ENCODE data around the gene FRS3. TPM values are rescaled to one million over a fixed set of nuclear protein-coding genes. Genes with fewer than 3 reads are reported as not detected.

Gene FRS3
- total RNA-seq, 1 donor from 2014 or later: 3.1 TPM

GRCh38 chr6:41789390-41789724, 9.7 kb upstream of the FRS3 start:
- Mint-ChIP-seq H3K9me3 (ENCODE audit: unreplicated experiment) (no peaks in the 10 kb centered on the region), H3K4me1 (ENCODE audit: low read depth, unreplicated experiment) (peaks cover 16% of the 10 kb centered on the region), H3K27me3 (ENCODE audit: low read depth, unreplicated experiment) (no peaks in the 10 kb centered on the region), H3K4me3 (ENCODE audit: unreplicated experiment) (peak overlapping the region; percentile 99), H3K27ac (ENCODE audit: unreplicated experiment) (peak overlapping the region; percentile 23), H3K36me3 (ENCODE audit: low read depth, unreplicated experiment) (peaks cover 7% of the 10 kb centered on the region)
- Histone ChIP-seq H3K9me3 (ENCODE audit: insufficient read depth, low read depth, low read length) (no peaks in the 10 kb centered on the region), H3K36me3 (ENCODE audit: insufficient read depth, low read length) (peaks cover 31% of the 10 kb centered on the region), H2AFZ (ENCODE audit: low read depth, low read length) (no peak overlapping the region), H4K20me1 (ENCODE audit: insufficient read depth, low read length) (peaks cover 16% of the 10 kb centered on the region), H3K4me3 (ENCODE audit: insufficient read depth, low read depth, low read length) (no peak overlapping the region), H3K27me3 (ENCODE audit: insufficient read depth, low read length) (no peaks in the 10 kb centered on the region), H3K79me2 (ENCODE audit: insufficient read depth, low read length) (peaks cover 20% of the 10 kb centered on the region), H3K27ac (ENCODE audit: low read depth, low read length) (no peak overlapping the region), H3K4me1 (ENCODE audit: insufficient read depth, low read length) (peaks cover 6% of the 10 kb centered on the region), H3K9ac (ENCODE audit: low read length) (peak overlapping the region; percentile 20), H3K4me2 (ENCODE audit: low read length) (peak overlapping the region; percentile 99)
- no peak for FAIRE-seq
- DNase-seq (ENCODE audit: low read depth): no peak
- no peak for TF ChIP-seq EZH2 (IDR thresholded peaks at IDR 0.05; ENCODE audit: insufficient read depth, low read length)
- TF ChIP-seq, protein P1, sequence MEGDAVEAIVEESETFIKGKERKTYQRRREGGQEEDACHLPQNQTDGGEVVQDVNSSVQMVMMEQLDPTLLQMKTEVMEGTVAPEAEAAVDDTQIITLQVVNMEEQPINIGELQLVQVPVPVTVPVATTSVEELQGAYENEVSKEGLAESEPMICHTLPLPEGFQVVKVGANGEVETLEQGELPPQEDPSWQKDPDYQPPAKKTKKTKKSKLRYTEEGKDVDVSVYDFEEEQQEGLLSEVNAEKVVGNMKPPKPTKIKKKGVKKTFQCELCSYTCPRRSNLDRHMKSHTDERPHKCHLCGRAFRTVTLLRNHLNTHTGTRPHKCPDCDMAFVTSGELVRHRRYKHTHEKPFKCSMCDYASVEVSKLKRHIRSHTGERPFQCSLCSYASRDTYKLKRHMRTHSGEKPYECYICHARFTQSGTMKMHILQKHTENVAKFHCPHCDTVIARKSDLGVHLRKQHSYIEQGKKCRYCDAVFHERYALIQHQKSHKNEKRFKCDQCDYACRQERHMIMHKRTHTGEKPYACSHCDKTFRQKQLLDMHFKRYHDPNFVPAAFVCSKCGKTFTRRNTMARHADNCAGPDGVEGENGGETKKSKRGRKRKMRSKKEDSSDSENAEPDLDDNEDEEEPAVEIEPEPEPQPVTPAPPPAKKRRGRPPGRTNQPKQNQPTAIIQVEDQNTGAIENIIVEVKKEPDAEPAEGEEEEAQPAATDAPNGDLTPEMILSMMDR (IDR thresholded peaks at IDR 0.05; ENCODE audit: insufficient read depth, low read depth, low read length): no peak

DNA sequence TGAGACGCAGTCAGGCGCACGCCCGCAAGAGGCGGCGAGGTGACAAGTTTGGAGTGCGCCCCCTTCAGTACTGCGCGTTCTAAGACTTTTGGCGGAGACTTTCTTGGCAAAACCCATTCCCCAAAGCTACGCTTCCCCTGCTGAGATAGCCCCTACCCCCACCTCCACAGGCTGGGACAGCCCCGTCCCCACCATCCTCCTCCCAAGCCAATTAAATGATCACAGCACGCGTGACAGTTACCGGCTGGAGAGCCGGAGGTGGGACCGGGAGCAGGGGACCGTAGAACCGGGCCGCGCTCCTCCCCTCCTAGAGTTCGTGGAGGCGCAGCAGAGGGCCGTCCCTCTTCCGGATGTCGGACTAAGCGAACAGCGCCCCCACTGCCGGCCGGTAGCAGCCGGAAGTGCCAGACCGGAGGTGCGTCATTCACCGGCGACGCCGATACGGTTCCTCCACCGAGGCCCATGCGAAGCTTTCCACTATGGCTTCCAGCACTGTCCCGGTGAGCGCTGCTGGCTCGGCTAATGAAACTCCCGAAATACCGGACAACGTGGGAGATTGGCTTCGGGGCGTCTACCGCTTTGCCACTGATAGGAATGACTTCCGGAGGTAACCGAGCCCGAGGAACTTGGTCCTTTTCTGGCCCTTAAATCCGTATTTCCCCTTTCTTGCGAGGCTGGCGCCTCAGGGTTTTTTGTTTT, 7.7 kb upstream of the FRS3 start, which contains the start of gene TOMM6:
TOMM6 (plus strand) TSS at position 476 of the 699 bp plus-strand sequence; CDS start at position 480, 4 bp downstream.
- Histone ChIP-seq H3K9ac (ENCODE audit: low read length) (peak within 1 kb of the TSS; percentile 97), H3K27me3 (ENCODE audit: insufficient read depth, low read length) (no peaks in the 10 kb centered on the region), H3K36me3 (ENCODE audit: insufficient read depth, low read length) (peaks cover 28% of the 10 kb centered on the region), H4K20me1 (ENCODE audit: insufficient read depth, low read length) (peaks cover 16% of the 10 kb centered on the region), H3K27ac (ENCODE audit: low read depth, low read length) (peak within 1 kb of the TSS; percentile 94), H3K4me1 (ENCODE audit: insufficient read depth, low read length) (peaks cover 6% of the 10 kb centered on the region), H3K4me2 (ENCODE audit: low read length) (peak within 1 kb of the TSS; percentile 99), H3K4me3 (ENCODE audit: insufficient read depth, low read depth, low read length) (peak within 1 kb of the TSS; percentile 88), H3K79me2 (ENCODE audit: insufficient read depth, low read length) (peaks cover 20% of the 10 kb centered on the region), H2AFZ (ENCODE audit: low read depth, low read length) (peak within 1 kb of the TSS; percentile 84), H3K9me3 (ENCODE audit: insufficient read depth, low read depth, low read length) (no peaks in the 10 kb centered on the region)
- TF ChIP-seq, protein P1 (IDR thresholded peaks at IDR 0.05; ENCODE audit: insufficient read depth, low read depth, low read length): peak; percentile 51
- no peak for TF ChIP-seq EZH2 (IDR thresholded peaks at IDR 0.05; ENCODE audit: insufficient read depth, low read length)
- Mint-ChIP-seq H3K4me3 (ENCODE audit: unreplicated experiment) (peak within 1 kb of the TSS; percentile 99), H3K4me1 (ENCODE audit: low read depth, unreplicated experiment) (peaks cover 15% of the 10 kb centered on the region), H3K36me3 (ENCODE audit: low read depth, unreplicated experiment) (peaks cover 5% of the 10 kb centered on the region), H3K9me3 (ENCODE audit: unreplicated experiment) (no peaks in the 10 kb centered on the region), H3K27ac (ENCODE audit: unreplicated experiment) (peak within 1 kb of the TSS; percentile 96), H3K27me3 (ENCODE audit: low read depth, unreplicated experiment) (no peaks in the 10 kb centered on the region)
- FAIRE-seq (no peak), DNase-seq (ENCODE audit: low read depth) (peak; percentile 86)
